HL-60/S4 (cell line): Measurements from ENCODE around the gene SERP2.

Experiments used
- in situ Hi-C: fragments of 300-500 bp; cut with MboI; formaldehyde crosslinking; loops from 2 replicates; pipeline ENCODE4 v1.14.3; 2022; ENCODE audit warnings: low sequenced_read_pairs

SERP2 gene

DNA sequence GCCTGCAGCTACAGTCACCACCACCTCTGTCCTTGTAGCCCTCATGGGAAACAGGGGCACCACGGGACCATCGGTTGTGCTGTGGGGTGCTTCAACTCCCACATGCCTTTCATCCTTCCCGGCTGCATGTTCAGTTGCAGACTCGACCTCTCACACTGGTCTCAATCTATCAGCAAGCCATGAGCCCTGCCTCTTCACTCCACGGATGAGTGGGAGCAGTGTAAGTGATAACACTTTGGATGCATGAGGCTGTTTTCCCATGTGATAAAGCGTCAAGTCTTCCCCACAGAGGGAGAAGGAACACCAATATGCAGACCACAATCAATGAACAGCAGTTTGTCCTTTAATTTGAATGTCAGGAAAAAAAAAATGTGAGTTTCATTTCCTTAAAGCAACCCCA is 12.2 kb downstream of the SERP2 start:
- in situ Hi-C loops = no loop called here

GRCh38 chr13:44386913-44387556 is 13.4 kb downstream of the SERP2 start:
- in situ Hi-C loops = no loop called here

DNA sequence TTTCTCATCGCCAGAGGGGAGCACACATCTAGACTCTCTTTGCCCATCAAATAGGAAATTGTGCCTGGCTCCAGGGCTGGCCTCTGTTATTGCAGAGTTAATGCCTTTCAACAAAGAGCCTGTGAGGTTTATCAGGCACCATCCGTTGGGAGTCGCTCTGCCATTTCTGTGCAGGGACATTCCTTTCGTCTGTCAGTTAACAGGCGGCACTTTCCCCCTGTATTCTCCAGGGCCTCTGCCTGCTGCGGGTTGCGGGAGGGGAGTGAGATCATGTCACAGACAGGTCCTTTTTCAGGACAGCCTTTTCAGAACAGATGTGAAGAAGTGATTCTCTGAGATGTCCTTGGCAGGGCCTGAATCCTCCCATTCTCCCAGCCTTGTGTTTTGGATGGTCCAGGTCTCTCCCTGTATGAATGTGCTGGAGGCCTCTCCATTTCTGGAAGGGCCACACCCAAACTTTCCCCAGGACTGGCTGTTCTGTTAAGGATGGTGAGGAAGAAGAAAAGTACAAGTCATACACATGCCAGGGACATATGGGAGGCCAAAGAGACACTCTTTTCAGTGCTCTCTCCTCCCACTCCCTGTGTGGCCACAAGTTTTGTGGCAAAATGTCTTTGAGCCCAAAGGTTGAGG is 14.9 kb downstream of the SERP2 start:
- in situ Hi-C loops = no loop called here

GRCh38 chr13:44389060-44389666 is 15.5 kb downstream of the SERP2 start:
- in situ Hi-C loops = no loop called here

DNA sequence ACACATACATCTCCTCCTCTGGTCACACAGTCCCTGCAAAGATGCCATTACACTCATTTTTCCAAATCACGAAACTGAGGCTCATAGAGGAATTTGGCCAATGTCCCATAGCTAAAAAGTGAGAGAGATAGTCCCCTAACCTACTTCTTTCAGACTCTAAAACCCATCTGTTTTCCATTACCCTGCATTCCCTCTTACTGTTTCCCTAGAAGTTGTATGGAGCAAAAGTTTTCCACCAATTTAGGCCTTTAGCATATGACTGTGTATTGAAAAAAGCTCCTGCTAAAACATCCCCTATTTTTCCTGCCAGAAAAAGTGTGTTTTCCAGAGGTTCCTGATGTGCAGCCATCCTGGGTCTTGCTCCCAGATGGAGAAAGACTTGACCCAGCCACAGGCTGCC is 16.3 kb downstream of the SERP2 start:
- in situ Hi-C loops = no loop called here

GRCh38 chr13:44393391-44393790 is 19.8 kb downstream of the SERP2 start:
- in situ Hi-C loops = no loop called here

DNA sequence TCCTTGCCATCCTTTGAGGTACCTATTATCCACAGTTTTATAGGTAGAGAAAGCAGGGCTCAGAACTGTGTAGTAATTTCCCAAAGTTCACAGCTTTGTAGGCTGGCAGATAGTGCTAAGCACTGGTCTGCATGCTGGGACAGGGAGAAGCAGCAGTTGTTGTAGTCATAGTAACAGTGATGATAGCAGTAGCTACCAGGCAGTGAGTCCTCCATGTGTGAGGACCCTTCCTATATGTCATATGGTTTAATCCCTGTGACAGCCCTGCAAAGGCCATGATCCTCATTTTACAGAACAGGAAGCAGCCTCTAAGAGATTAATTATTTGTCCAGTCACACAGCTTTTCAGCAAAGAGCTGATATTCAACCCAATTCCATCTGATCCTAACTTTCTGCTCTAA is 21.0 kb downstream of the SERP2 start:
- in situ Hi-C loops = no loop called here

- in situ Hi-C loops = no loop called here
Measured at GRCh38 chr13:44395976-44396694, 22.5 kb downstream of the SERP2 start.

DNA sequence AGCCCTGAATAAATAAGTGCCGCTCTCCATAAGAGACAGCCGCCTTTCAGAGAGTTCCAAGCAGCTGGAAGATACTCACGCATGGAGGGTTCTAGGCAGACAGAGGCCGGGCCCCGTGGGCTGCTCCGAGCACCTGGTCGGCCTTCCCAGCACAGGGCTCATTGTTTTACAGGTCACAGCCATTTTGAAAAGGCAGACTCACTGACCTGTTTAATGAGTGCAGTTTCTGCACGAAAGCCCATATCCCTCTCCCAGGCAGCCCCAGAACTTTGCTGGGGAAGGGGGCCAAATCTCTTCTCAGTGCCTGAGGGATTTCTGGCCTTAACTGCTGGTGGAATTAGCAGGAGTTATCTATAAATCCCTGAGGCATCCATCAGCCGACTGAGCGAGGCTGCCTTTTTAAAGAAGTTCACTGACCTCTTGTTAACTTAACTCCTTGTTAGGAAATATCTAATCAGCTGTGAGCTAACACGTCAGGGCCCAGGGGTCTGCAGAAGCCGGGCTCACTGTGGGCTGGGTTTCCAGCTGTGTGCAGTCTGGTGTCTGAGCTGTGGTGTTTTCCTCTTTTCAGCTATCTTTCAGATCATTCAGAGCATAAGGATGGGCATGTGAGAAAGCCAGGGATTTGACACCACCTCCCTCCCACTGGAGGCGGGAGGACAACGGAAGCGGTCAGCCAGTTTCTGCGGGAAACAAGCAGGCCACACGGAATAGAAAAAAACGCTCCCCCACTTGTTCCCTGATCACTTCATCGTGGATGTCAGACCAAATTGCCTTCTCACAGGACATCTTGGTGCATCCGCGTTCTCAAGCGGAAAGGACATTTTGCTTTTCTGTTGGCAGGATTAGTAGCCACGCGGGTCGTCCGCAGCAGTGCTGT is 23.3 kb downstream of the SERP2 start:
- in situ Hi-C loops = no loop called here

GRCh38 chr13:44397766-44398223 is 24.2 kb downstream of the SERP2 start:
- in situ Hi-C loops = no loop called here

DNA sequence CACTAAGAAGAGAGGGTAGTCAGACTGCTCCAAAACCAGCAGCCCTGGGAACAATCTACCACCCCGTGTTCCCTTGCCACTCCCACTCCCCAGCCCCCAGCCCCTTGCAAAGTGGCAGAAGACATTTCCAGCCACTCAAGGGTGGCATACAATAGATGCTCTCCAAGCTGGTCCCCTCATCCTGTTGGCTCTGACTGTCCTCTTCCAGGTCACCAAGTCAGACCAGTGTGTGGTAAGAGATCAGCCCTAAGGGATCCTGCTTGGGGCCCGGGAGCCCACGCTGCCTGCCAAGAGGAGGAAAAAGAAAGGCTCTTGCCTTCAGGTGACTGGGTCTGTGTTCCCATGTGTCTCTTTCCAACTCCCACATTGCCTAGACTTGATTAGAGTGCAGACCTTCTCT is 25.0 kb downstream of the SERP2 start:
- in situ Hi-C loops = no loop called here

GRCh38 chr13:44399074-44399473 is 25.4 kb downstream of the SERP2 start:
- in situ Hi-C loops = no loop called here

GRCh38 chr13:44400736-44401135 is 27.1 kb downstream of the SERP2 start:
- in situ Hi-C loops = no loop called here

- in situ Hi-C loops = no loop called here
Measured at GRCh38 chr13:44401577-44401976, 28.0 kb downstream of the SERP2 start.

DNA sequence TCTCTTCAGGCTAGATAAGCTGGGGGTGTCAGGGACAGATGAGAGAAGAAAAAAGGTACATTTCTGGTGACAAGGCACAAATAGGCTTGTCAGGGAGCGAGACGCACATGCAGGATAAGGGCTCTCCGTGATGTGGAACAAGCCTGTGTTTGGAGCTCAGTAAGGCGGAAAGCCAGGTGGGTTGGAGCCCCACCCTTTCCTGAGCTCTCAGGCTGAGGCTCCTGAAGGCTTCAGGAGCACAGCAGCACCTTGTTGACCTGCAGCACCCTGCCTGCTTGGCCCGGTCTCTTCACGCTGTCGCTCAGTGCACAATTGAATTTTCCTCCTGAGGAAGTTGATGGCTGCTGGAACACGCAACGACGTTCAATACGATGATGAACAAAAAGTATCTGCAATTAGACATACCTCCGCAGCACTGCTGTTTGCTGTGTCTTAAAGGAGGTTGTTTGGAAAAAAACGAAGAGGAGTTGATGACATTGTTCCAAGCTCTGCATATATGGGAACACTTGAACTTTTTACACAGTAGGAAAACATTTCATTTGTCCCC is 29.3 kb downstream of the SERP2 start:
- in situ Hi-C loops = no loop called here

DNA sequence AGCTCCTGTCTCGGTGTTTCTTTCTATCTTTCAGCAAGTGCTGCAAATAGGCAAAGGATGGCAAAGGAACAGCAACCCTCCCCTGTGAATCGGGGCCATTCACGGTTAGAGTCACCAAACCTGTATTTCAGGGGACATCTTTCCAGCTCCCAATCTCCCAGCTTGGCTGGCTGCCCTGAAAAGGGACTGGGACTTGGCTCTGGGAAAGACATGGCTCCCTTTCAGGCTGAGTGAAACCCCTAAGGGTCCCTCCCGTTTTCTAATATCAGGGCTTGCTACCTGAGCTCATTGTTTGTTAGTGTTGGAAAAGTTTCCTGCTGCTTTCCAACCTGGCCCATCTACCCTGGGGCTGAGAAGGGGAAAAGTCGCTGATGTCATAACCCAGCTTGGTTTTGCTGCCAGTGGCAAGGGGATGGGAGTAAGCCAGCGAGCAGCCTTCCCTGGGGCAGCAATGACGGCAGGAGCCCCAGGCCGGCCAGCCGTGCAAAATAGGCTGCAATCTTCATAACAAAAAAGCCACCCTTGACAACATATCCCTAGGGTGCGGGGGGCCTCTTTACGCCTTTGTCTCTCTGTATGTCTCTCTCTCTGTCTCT is 29.9 kb downstream of the SERP2 start:
- in situ Hi-C loops = no loop called here

GRCh38 chr13:44404261-44405132 is 30.9 kb downstream of the SERP2 start:
- in situ Hi-C loops = no loop called here

GRCh38 chr13:44406617-44407016 is 33.0 kb downstream of the SERP2 start:
- in situ Hi-C loops = no loop called here

DNA sequence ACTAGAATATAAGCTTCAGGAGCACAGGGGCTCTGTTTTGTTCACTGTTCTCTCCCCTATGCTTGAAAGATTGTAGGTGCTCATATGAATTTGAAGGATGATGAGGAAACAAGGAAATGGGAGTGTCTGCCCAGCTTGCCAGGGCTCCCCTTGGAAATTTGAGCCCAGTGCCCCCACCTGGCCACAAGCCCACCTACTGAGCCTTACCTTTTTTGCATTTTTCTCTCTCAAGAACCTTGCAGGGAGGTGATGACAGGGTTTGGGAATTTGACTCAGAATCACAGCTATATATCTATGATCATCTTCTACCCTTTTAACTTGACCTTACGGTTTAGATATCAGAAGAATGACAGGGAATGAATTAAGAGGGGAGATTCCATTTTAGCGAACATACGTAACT is 33.8 kb downstream of the SERP2 start:
- in situ Hi-C loops = no loop called here
